A204.1 (cell line): ENCODE results near the gene EDN2.

Source experiments
- FAIRE-seq: peaks from 2 replicates; lab custom pipeline; 2012; peaks lifted over from hg19 to GRCh38; lab: Jason Lieb, UNC

Gene EDN2

DNA sequence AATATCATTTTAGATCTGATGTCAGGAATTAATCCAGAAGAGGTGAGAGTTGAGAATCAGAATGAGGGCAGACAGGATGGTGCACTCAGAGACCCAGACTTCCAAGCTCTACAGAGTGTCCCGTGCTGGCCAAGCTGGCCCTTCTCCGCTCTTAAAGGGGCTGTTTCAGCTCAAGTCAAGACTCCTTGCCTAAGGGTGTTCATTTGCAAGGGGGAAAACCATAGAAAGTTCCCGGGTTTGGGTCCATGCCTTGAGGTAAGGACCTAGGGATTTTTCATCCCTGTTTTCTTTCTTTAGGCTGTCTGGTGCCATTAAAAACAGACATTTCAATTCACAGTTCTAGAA lies 47.5 kb downstream of the EDN2 start:
- no peak for FAIRE-seq

DNA sequence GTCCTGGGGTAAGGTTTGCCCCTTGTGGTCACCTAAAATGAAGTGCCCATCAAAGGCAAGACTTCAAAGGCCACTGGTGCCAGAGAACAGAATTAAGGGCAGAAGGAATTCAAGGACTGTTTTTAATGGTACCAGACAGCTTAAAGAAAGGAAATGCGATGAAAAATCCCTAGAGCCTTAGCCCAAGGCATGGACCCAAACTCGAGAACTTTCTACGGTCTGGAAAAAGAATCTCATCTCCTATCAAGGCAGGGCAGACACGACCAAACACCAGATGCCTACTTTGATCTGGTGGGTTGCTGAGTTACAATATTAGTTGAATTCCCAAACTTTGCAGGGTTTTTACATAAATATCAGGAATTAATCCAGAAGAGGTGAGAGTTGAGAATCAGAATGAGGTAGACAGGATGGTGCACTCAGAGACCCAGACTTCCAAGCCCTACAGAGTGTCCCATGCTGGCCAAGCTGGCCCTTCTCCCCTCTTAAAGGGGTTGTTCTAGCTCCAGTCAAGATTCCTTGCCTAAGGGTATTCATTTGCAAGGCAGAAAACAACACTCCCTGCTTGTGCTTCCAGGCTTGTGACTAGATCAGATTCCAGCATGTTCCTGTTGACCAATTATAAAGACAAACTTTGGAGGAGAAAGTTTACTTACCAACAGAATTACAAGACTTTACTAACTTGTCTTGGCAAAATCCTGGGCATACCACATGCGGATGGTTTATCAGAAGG lies 48.0 kb downstream of the EDN2 start:
- FAIRE-seq: no peak

DNA sequence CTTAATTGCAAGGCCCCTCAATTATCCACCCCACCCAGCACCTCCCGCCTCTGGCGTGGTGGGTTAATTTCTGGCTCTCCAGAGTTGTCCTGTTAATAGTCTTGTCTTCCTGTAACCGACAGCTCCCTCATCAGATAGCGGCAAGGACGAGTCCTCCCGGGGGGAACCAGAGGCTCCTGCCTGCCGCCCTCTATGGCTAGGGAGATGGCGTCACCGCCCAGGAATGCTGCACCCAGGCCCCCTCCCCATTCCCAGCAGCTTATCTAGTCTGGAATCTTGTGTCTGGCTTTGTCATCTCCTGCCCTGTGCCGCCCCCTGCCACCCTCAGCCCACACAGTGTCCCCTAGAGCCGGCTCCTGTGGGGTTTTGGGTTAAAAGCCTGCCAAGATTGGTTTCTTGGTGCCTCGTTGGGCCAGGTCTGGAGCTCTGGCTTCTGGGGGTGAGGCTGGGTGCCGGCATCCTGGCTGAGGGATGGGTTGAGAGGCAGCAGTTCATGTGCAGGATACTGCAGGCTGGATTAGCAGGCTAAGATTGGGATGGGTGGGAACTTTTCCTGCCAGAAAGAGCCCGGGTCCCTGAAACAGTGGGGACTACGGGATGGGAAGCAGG lies 48.8 kb downstream of the EDN2 start:
- FAIRE-seq: no peak

DNA sequence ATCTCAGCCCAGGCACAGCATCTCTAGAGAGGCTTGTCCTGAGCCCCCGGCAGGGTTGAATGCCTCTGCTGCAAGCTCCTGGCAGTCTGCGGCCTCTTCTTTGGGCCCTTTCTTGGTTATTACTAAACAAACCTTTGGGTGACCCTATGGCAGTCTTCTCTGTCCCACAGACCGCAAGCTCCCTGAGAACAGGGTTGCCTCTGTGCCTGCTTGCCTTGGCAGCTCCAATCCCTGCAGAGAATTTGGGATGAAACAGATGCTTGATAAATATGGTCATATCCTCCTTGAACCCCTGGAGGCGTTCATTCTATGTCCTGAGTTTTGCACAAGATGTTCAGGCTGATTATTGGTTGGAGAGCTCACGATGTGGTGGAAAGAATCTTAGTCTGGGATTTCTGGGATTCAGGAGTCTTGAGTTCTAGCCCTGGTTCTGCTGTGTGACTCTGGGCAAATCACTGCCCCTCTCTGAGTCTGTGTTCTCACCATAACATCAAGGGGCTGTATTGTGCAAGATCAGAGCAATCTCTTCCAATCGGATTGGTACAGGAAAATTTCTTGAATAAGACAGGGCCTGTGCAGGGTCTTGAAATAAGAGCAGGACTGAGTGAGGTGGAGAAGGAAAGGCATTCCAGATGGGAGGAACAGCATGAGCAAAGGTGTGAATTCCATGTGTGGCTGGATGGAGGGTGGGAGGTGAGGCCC lies 49.6 kb downstream of the EDN2 start:
- FAIRE-seq: no peak

DNA sequence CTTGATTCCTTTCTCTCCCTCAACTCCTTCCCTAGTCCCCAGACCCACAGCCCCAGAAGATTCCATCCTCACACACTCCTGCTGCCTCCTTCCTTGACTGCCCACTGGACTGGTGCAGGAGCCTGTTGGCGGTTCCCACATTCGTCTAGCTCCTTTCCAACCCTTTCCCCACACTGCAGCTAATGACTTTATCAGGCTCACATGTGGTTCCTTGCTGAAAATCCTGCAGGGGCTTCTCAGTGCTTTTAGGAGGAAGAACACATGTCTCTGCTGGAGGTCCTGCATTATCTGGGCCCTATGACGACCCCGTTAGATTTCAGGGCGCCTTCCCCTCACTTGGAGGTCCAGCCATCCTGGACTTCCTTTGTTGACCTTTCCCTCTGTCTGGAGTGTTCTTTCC lies 50.2 kb downstream of the EDN2 start:
- no peak for FAIRE-seq

DNA sequence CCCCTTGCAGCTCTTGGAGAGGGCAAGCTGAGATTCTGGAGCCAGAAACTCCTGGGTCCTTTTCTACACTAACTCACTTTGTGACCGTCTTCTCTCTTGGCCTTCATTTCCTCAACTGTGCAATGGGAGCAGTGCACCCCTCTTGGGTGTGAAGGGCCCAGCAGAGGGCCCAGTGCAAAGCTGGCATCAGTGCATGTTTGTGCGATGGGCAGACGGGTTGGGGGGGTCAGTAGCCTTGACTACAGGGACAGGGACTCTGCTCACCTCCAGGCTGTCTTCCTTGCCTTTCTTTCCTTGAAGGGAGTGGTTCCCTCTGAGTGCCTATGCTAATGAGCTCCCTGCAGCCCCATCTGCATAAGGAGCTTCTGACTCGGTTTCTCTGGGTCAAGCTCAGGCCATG lies 51.0 kb downstream of the EDN2 start:
- no peak for FAIRE-seq

DNA sequence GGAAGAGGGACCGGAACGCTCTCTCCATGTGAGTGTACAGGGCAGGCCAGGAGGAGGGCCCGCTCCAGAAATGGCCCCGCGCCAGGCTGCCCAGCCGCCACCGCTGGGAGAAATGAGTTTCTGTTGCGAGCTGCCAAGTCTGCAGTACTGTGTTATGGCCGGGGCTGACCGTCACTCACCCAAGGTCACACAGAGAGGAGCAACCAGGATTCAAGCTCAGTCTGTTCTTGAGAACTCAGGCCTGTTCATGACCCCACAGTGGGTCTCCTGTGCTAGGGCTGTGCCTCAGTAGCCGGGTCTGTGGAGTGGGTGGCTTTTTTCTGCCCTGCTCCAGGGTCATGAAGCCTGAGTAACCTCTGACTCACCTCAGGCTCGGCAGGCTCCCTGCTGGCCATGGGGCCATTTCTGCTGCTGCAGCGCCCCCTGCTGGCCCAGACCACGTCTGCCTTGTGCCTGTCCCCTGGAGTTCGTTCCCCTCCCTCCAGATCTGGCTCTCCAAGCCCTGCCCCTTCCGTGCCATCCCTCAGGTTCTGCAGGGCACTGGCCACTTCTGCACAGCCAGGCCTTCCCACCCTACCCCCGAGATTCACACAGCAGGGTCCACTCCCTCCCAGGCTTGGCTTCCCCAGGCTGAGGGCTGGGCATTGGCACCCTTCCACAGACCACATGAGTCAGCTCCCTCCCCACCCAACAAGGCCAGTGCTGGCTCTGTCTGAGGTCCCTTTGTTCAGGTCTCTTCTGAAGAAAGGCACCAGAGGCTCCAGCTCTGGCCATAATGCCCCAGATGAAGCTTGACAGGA lies 51.8 kb downstream of the EDN2 start:
- FAIRE-seq: no peak

DNA sequence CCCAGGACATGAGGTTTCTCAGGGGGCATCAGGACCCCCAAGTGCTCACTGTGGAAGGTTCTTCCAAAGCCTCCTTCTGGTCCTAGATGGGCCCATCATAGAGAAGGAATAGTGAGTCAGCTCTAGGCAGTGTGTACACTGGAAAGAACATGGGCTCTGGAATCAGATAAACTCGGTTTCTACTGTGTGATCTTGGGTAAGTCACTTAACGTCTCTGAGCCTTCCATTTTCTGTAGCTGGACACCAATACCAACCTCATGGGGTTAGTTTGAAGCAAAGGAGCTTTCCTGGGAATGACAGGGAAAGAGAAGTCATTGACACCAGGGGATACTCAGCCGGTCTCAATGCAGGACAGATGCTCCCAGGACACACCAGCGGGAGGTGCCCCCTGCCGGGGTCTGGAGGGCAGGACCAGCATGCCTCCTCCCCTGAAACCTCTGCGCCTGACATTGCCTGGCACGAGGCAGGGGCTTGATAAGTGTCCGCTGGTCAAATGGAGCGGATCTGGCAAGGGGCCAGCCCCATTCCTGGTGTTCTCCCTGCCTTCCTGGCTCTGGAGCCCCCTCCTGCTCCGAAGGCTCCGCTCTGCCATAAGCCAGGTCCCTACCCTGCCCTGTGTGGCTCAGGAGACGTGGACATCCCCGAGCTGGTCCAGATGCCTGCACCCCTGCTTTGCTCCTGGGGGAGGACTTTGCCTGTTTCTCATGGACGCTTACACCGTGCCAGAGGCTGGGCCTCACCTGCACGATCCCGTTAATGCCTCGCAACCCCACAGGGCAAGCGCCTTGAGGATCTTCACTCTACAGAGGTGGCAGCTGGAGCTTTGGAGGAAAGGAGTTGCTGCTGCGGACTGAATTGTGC lies 52.8 kb downstream of the EDN2 start:
- FAIRE-seq: no peak

DNA sequence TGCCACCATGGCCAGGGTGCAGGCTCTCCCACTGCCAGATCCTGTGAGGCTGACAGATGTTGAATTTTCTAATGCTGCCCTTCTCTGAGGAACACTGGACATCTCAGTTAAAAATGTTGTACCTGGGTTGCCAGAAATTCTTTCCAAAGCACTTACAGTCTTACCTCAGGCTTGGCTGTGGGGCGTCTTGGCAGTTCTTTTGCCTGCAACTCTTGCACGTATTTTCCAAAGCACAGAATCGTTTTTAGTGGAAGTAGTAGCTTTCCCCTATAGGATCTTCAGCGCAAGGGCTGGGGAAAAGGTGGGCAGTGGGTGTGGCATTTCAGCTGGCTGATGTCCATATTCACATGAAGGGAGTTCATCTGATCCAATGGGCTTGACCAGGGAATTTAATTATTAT lies 53.9 kb downstream of the EDN2 start:
- no peak for FAIRE-seq

DNA sequence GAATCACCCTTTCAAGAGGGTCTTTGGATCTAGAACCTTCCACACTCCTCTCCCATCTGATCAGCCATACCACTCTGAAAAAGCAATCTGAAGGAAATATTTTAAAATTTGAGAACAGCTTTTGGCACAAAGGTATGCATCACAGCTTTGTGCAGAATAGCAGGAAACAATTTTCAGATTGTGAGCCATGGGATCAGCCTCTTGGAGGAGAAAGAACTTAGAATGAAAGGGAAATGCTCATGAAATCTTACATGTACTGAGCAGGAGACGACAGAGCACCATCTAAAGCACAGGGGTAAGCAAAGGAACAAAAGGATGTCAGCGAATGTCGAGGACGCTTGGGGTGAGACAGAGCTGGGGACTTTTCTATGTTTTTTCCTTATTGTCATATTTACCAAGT lies 54.4 kb downstream of the EDN2 start:
- no peak for FAIRE-seq

DNA sequence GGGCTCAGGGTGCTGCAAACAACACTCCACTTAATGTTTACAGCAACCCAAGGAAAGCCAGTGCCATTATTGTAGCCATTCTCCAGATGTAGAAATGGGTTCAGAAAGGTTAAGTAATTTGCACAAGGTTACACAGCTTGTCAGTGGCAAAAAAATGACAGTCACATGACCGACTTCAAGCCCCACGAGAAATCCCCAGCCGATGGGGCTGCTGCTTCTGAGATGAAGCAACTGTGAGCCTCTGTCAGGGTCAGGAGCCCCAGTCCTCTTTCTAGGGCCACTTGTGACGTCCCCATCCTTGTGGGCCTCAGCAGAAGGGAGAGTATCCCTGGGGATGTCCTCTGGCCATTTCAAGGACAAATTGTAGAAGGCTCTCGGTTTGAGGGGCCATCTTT lies 54.8 kb downstream of the EDN2 start:
- no peak for FAIRE-seq
